Activated T-helper 9 cell treated with anti-CD3 and anti-CD28 coated beads, Interleukin-2, amount 50 U/mL, for 16 hours (primary cell): Measurements from ENCODE around the gene EIF4B.

Experiments
- DNase-seq: peaks from one replicate; pipeline ENCODE4 v3.0.0-alpha.2; 2020; ENCODE audit warnings: low read depth

EIF4B gene

GRCh38 chr12:53044896-53045695 is 38.8 kb downstream of the EIF4B start:
- no peak for DNase-seq

- DNase-seq: no peak
Observed at GRCh38 chr12:53045696-53046045, 39.4 kb downstream of the EIF4B start.

GRCh38 chr12:53046655-53047220 is 40.5 kb downstream of the EIF4B start:
- DNase-seq: no peak

GRCh38 chr12:53047221-53048032 is 41.2 kb downstream of the EIF4B start:
- peak; percentile 71 for DNase-seq

GRCh38 chr12:53048033-53048779 is 42.0 kb downstream of the EIF4B start:
- no peak for DNase-seq

GRCh38 chr12:53048780-53049401 is 42.6 kb downstream of the EIF4B start:
- DNase-seq: no peak

GRCh38 chr12:53049571-53050318 is 43.5 kb downstream of the EIF4B start, which contains the start of gene TNS2:
Gene TNS2 (plus strand): TSS chr12:53050065. CDS start chr12:53050186, 121 bp downstream.
- DNase-seq: no peak

- no peak for DNase-seq
Observed at GRCh38 chr12:53050426-53051057, 44.3 kb downstream of the EIF4B start.

GRCh38 chr12:53051058-53051880 is 45.0 kb downstream of the EIF4B start:
- DNase-seq: no peak

GRCh38 chr12:53051881-53052412 is 45.7 kb downstream of the EIF4B start:
- DNase-seq: no peak

GRCh38 chr12:53052419-53053217 is 46.4 kb downstream of the EIF4B start:
- DNase-seq: no peak

GRCh38 chr12:53053218-53054111 is 47.2 kb downstream of the EIF4B start:
- peak; percentile 40 for DNase-seq

- DNase-seq: peak; percentile 87
Observed at GRCh38 chr12:53054112-53054878, 48.0 kb downstream of the EIF4B start.

- DNase-seq: no peak
Observed at GRCh38 chr12:53055471-53056266, 49.4 kb downstream of the EIF4B start.

- DNase-seq: no peak
Observed at GRCh38 chr12:53056296-53056695, 50.0 kb downstream of the EIF4B start.

GRCh38 chr12:53056901-53057300 is 50.6 kb downstream of the EIF4B start:
- DNase-seq: no peak
